Hair follicle dermal papilla cell (primary cell): ENCODE results near the gene LDLRAD4. TPM values are rescaled to one million over a fixed set of nuclear protein-coding genes. Genes with fewer than 3 reads are reported as not detected.

Source experiments
- small RNA-seq: library from RNA; depleted of rRNA; stranded (forward); fragments of <200 nt; gene quantifications from one replicate; pipeline ENCODE3, GENCODE V24; 2012
- total RNA-seq: library from RNA; depleted of rRNA; stranded (reverse); fragments of >200 nt; gene quantifications from 2 replicates; pipeline ENCODE4 v1.2.3, GENCODE V29; 2012

The LDLRAD4 gene
- 0.12 and 0.65 TPM in 2 replicates for total RNA-seq

GRCh38 chr18:13218368-13218991 lies at the start of gene LDLRAD4:
LDLRAD4 (plus strand) TSS chr18:13218760.

Small RNAs within 50 kb of the gene (small RNA-seq; reads per million reads assigned to genes)
- gene MIR4526 (not detected), gene MIR5190 (not detected)

Other genes starting within 250 kb of the LDLRAD4 start
- 29.5 and 37.6 TPM in 2 replicates for gene CEP192, start 227.4 kb upstream of the LDLRAD4 start, total RNA-seq